B cell (primary cell): ENCODE measurements around the gene SHC3.

Experiments used
- CTCF ChIP-seq: fragments of 200-600 bp; IDR thresholded peaks from one replicate; pipeline ENCODE4 v1.8.0; 2022; ENCODE audit warnings: antibody characterized with exemption, mild to moderate bottlenecking
- EZH2 ChIP-seq: IDR thresholded peaks from 2 replicates; pipeline ENCODE4 v1.6.1; 2012; ENCODE audit warnings: borderline replicate concordance, low read depth, mild to moderate bottlenecking, moderate library complexity, low read length; ENCODE audit not compliant: insufficient read depth, poor library complexity, severe bottlenecking

DNA sequence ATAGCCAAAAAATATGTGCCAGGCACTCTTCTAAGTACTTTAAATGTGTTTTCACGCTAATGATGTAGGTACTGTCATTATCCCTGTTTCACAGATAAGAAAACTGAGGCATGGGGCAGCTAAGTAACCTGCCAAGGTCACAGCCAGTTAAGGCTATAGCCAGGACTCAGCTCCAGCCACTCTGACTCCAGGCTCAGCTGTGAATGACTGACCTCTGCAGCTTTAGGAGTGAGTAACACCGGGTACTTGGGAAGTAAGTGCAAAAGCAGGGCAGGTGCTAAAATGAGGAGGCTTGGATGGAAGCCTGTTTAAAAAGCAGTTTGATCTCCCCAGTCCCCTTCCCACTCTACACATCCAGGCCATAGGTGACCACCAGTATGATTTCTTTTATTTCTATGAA, 10.6 kb upstream of the SHC3 start:
- TF ChIP-seq CTCF (no peak), EZH2 (no peak)
